ENCODE measurements around the gene JMY.
A peak's percentile ranks its signal among the peaks of the same experiment; 100 is the strongest.
"Not testable (repeated sequence)": the region's sequence is repeated elsewhere in the genome, so short reads cannot be mapped to it uniquely, and the experiment has no call there.

The JMY gene

GRCh38 chr5:79236970-79237739 is 1.2 kb downstream of the JMY start:
- DNase-seq = peak; percentile 29

- no peak for DNase-seq
Observed at GRCh38 chr5:79237740-79238560, 2.0 kb downstream of the JMY start.

- no peak for DNase-seq
Observed at GRCh38 chr5:79240561-79240960, 4.6 kb downstream of the JMY start.

GRCh38 chr5:79241535-79241979 is 5.6 kb downstream of the JMY start:
- DNase-seq = no peak

GRCh38 chr5:79242242-79243039 is 6.5 kb downstream of the JMY start:
- DNase-seq = no peak

- no peak for DNase-seq
Observed at GRCh38 chr5:79243224-79243623, 7.3 kb downstream of the JMY start.

- DNase-seq = not testable (repeated sequence)
Observed at GRCh38 chr5:79254067-79254466, 18.1 kb downstream of the JMY start.

- peak; percentile 17 for DNase-seq
Observed at GRCh38 chr5:79255786-79256557, 20.0 kb downstream of the JMY start.

- DNase-seq = no peak
Observed at GRCh38 chr5:79256563-79256962, 20.6 kb downstream of the JMY start.

GRCh38 chr5:79257314-79257713 is 21.4 kb downstream of the JMY start:
- DNase-seq = no peak

GRCh38 chr5:79258801-79259200 is 22.9 kb downstream of the JMY start:
- no peak for DNase-seq

GRCh38 chr5:79259383-79259782 is 23.5 kb downstream of the JMY start:
- DNase-seq = no peak

GRCh38 chr5:79259810-79260209 is 23.9 kb downstream of the JMY start:
- DNase-seq = no peak

- DNase-seq = no peak
Observed at GRCh38 chr5:79261897-79262296, 26.0 kb downstream of the JMY start.

GRCh38 chr5:79263290-79263689 is 27.4 kb downstream of the JMY start:
- no peak for DNase-seq

GRCh38 chr5:79267180-79267579 is 31.2 kb downstream of the JMY start:
- no peak for DNase-seq

GRCh38 chr5:79269733-79270166 is 33.8 kb downstream of the JMY start:
- DNase-seq = no peak

- no peak for DNase-seq
Observed at GRCh38 chr5:79273341-79273740, 37.4 kb downstream of the JMY start.

- DNase-seq = no peak
Observed at GRCh38 chr5:79284846-79285245, 48.9 kb downstream of the JMY start.

- no peak for DNase-seq
Observed at GRCh38 chr5:79285285-79285684, 49.4 kb downstream of the JMY start.

GRCh38 chr5:79285833-79286232 is 49.9 kb downstream of the JMY start:
- no peak for DNase-seq

GRCh38 chr5:79287380-79287779 is 51.4 kb downstream of the JMY start:
- DNase-seq = no peak

All from stimulated activated CD4-positive, alpha-beta T cell treated with anti-CD3 and anti-CD28 coated beads, Interleukin-4, amount 100 ng/mL, for 24 hours (primary cell).